ENCODE measurements around the gene PACRG. TPM values are rescaled to one million over a fixed set of nuclear protein-coding genes. Genes with fewer than 3 reads are reported as not detected.

Gene PACRG
- polyA plus RNA-seq, 2 of the 4 experiments (the other 2 are of a cell fraction) = 0.14 to 0.30 TPM

- TF ChIP-seq, protein P1, sequence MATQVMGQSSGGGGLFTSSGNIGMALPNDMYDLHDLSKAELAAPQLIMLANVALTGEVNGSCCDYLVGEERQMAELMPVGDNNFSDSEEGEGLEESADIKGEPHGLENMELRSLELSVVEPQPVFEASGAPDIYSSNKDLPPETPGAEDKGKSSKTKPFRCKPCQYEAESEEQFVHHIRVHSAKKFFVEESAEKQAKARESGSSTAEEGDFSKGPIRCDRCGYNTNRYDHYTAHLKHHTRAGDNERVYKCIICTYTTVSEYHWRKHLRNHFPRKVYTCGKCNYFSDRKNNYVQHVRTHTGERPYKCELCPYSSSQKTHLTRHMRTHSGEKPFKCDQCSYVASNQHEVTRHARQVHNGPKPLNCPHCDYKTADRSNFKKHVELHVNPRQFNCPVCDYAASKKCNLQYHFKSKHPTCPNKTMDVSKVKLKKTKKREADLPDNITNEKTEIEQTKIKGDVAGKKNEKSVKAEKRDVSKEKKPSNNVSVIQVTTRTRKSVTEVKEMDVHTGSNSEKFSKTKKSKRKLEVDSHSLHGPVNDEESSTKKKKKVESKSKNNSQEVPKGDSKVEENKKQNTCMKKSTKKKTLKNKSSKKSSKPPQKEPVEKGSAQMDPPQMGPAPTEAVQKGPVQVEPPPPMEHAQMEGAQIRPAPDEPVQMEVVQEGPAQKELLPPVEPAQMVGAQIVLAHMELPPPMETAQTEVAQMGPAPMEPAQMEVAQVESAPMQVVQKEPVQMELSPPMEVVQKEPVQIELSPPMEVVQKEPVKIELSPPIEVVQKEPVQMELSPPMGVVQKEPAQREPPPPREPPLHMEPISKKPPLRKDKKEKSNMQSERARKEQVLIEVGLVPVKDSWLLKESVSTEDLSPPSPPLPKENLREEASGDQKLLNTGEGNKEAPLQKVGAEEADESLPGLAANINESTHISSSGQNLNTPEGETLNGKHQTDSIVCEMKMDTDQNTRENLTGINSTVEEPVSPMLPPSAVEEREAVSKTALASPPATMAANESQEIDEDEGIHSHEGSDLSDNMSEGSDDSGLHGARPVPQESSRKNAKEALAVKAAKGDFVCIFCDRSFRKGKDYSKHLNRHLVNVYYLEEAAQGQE (IDR thresholded peaks at IDR 0.05) = no peak
- TF ChIP-seq PHF8 (IDR thresholded peaks at IDR 0.05; ENCODE audit: borderline replicate concordance, low read depth) = no peak
- TF ChIP-seq TFCP2L1 (CRISPR knock-in tag; IDR thresholded peaks at IDR 0.05) = no peak
- TF ChIP-seq POLR2A (IDR thresholded peaks at IDR 0.05; ENCODE audit: low read length) = no peak
- no peak for TF ChIP-seq GATA3 (IDR thresholded peaks at IDR 0.05; ENCODE audit: borderline replicate concordance)
- TF ChIP-seq FOXS1 (CRISPR knock-in tag; IDR thresholded peaks at IDR 0.05) = no peak
- TF ChIP-seq RNF2 (IDR thresholded peaks at IDR 0.05; ENCODE audit: borderline replicate concordance, low read depth) = no peak
- no peak for TF ChIP-seq EHF (CRISPR knock-in tag; IDR thresholded peaks at IDR 0.05)
- no peak for TF ChIP-seq CEBPB (IDR thresholded peaks at IDR 0.05)
Measured at GRCh38 chr6:163356324-163356723, 628.5 kb downstream of the PACRG start (continued).

- ATAC-seq = no peak
- no peak overlapping the region for H3K4me3 ChIP-seq
- no peaks in the 10 kb centered on the region for H3K9me3 ChIP-seq
- TF ChIP-seq CTCF (IDR thresholded peaks at IDR 0.05) = no peak
- TF ChIP-seq, protein P2, sequence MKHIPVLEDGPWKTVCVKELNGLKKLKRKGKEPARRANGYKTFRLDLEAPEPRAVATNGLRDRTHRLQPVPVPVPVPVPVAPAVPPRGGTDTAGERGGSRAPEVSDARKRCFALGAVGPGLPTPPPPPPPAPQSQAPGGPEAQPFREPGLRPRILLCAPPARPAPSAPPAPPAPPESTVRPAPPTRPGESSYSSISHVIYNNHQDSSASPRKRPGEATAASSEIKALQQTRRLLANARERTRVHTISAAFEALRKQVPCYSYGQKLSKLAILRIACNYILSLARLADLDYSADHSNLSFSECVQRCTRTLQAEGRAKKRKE (CRISPR knock-in tag; IDR thresholded peaks at IDR 0.05; ENCODE audit: low read depth) = no peak
- no peak for TF ChIP-seq ZFP36 (IDR thresholded peaks at IDR 0.05; ENCODE audit: borderline replicate concordance, partially characterized antibody)
- no peak for TF ChIP-seq TP53 (CRISPR knock-in tag; IDR thresholded peaks at IDR 0.05)
- TF ChIP-seq, protein P3, sequence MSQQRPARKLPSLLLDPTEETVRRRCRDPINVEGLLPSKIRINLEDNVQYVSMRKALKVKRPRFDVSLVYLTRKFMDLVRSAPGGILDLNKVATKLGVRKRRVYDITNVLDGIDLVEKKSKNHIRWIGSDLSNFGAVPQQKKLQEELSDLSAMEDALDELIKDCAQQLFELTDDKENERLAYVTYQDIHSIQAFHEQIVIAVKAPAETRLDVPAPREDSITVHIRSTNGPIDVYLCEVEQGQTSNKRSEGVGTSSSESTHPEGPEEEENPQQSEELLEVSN (IDR thresholded peaks at IDR 0.05; ENCODE audit: borderline replicate concordance, low read depth) = no peak
- no peak for TF ChIP-seq NPAS2 (CRISPR knock-in tag; IDR thresholded peaks at IDR 0.05; ENCODE audit: borderline replicate concordance)
- TF ChIP-seq MYC (IDR thresholded peaks at IDR 0.05; ENCODE audit: borderline replicate concordance, low read length) = no peak
- TF ChIP-seq JUNB (IDR thresholded peaks at IDR 0.05) = no peak
- no peak for TF ChIP-seq KDM1A (IDR thresholded peaks at IDR 0.05; ENCODE audit: low read depth)
- no peak for TF ChIP-seq HMGXB4 (CRISPR knock-in tag; IDR thresholded peaks at IDR 0.05; ENCODE audit: borderline replicate concordance)
- TF ChIP-seq EP300 (IDR thresholded peaks at IDR 0.05) = no peak
- TF ChIP-seq PBX3 (IDR thresholded peaks at IDR 0.05) = no peak
- TF ChIP-seq CBX8 (IDR thresholded peaks at IDR 0.05) = no peak
- no peak for TF ChIP-seq ESRRA (IDR thresholded peaks at IDR 0.05; ENCODE audit: borderline replicate concordance, low read length)
- no peak for TF ChIP-seq ZSCAN20 (CRISPR knock-in tag; IDR thresholded peaks at IDR 0.05)
- no peak overlapping the region for H3K4me2 ChIP-seq
- ChIA-PET CTCF (no interaction called here), POLR2A (no interaction called here)
- no peaks in the 10 kb centered on the region for H3K4me1 ChIP-seq
- DNase-seq (ENCODE audit: low read depth in 1 of 2, low spot score in 1 of 2) = no peak
- 88% methylated on average over 6 of the region's 6 CpGs for WGBS (ENCODE audit: missing lambda C conversion rate)
- FAIRE-seq = no peak
- no peak overlapping the region for H3K27ac ChIP-seq
Measured at GRCh38 chr6:163356743-163357142, 629.0 kb downstream of the PACRG start.
